Endothelial cell (in vitro differentiated cells): ENCODE results near the gene SOX21. TPM values are rescaled to one million over a fixed set of nuclear protein-coding genes. Genes with fewer than 3 reads are reported as not detected.

Source experiments
- DNase-seq: peaks from one replicate; pipeline ENCODE4 v3.0.0; 2021; ENCODE audit warnings: low spot score
- H3K27ac Mint-ChIP-seq: one replicate; pipeline ENCODE4 v1.8.0; 2021; ENCODE audit warnings: mixed read lengths, inconsistent platforms; ENCODE audit not compliant: unreplicated experiment
- H3K27me3 Mint-ChIP-seq: one replicate; pipeline ENCODE4 v1.8.0; 2021; ENCODE audit warnings: mild to moderate bottlenecking, moderate library complexity, mixed read lengths, inconsistent platforms; ENCODE audit not compliant: unreplicated experiment
- H3K36me3 Mint-ChIP-seq: one replicate; pipeline ENCODE4 v1.8.0; 2021; ENCODE audit warnings: mild to moderate bottlenecking, low read depth, mixed read lengths, inconsistent platforms; ENCODE audit not compliant: unreplicated experiment
- H3K4me1 Mint-ChIP-seq: one replicate; pipeline ENCODE4 v1.8.0; 2021; ENCODE audit warnings: mild to moderate bottlenecking, mixed read lengths, inconsistent platforms; ENCODE audit not compliant: unreplicated experiment
- H3K4me3 Mint-ChIP-seq: one replicate; pipeline ENCODE4 v1.8.0; 2021; ENCODE audit warnings: mild to moderate bottlenecking, mixed read lengths, inconsistent platforms; ENCODE audit not compliant: unreplicated experiment
- H3K9me3 Mint-ChIP-seq: one replicate; pipeline ENCODE4 v1.8.0; 2021; ENCODE audit warnings: mixed read lengths, inconsistent platforms; ENCODE audit not compliant: unreplicated experiment
- total RNA-seq: library from RNA; stranded (reverse); fragmentation: NEBNext Ultra II Directional; extraction: Animal tissue kit (Norgen Biotek cat#: 25700); gene quantifications from one replicate; pipeline ENCODE4 v1.2.1, GENCODE V29; 2021; ENCODE audit not compliant: unreplicated experiment
- TF ChIP-seq, protein P1 (sequence below): fragments of 200-600 bp; sonication (generic); IDR thresholded peaks from one replicate; pipeline ENCODE4 v1.5.0; 2021; ENCODE audit warnings: antibody characterized with exemption; ENCODE audit not compliant: unreplicated experiment

Gene SOX21
- total RNA-seq, 1 donor from 2014 or later, result not detected

DNA sequence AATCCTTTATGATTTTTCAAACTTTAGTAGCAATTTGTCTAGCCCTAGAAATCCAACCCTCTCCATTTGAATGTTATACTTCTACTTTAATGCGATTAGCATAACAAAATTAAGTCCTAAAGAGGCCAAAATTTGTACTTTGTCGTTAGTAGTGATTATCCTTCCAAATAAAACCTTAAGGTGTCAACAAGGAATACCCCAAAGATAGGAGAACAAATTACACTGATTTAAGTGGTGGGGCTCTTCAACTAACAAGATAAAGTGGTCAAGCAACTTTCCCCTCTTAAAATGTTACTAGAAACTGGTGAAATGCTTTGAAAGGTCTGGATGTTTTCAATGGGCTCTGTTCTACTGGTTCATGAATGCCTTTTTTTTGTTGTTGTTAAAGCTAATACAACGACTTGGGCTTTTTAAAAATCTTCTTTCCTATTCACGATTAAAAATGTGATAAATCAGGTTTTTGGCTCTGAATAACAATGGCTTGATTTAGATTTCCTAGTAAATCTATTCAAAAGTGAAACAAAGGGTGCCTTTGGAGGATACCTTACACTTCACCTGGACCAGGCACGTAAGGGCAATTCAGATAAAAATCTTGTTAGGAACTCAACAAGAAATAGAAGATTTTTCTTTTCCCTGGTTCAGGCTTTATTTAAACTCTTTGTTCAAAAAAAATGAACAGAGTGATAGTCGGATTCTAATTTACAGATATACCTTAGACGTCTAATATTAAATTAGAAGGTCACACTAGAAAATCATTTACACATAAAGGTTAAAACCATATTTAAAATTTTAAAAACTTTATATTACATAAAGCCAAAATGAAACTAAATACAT lies 3.1 kb downstream of the SOX21 start:
- Mint-ChIP-seq H3K4me3 (no peak overlapping the region), H3K36me3 (peaks cover 3% of the 10 kb centered on the region), H3K9me3 (no peaks in the 10 kb centered on the region), H3K27me3 (peaks cover 40% of the 10 kb centered on the region), H3K4me1 (peaks cover 26% of the 10 kb centered on the region), H3K27ac (no peak overlapping the region)
- no peak for DNase-seq
- TF ChIP-seq, protein P1, sequence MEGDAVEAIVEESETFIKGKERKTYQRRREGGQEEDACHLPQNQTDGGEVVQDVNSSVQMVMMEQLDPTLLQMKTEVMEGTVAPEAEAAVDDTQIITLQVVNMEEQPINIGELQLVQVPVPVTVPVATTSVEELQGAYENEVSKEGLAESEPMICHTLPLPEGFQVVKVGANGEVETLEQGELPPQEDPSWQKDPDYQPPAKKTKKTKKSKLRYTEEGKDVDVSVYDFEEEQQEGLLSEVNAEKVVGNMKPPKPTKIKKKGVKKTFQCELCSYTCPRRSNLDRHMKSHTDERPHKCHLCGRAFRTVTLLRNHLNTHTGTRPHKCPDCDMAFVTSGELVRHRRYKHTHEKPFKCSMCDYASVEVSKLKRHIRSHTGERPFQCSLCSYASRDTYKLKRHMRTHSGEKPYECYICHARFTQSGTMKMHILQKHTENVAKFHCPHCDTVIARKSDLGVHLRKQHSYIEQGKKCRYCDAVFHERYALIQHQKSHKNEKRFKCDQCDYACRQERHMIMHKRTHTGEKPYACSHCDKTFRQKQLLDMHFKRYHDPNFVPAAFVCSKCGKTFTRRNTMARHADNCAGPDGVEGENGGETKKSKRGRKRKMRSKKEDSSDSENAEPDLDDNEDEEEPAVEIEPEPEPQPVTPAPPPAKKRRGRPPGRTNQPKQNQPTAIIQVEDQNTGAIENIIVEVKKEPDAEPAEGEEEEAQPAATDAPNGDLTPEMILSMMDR, result no peak

DNA sequence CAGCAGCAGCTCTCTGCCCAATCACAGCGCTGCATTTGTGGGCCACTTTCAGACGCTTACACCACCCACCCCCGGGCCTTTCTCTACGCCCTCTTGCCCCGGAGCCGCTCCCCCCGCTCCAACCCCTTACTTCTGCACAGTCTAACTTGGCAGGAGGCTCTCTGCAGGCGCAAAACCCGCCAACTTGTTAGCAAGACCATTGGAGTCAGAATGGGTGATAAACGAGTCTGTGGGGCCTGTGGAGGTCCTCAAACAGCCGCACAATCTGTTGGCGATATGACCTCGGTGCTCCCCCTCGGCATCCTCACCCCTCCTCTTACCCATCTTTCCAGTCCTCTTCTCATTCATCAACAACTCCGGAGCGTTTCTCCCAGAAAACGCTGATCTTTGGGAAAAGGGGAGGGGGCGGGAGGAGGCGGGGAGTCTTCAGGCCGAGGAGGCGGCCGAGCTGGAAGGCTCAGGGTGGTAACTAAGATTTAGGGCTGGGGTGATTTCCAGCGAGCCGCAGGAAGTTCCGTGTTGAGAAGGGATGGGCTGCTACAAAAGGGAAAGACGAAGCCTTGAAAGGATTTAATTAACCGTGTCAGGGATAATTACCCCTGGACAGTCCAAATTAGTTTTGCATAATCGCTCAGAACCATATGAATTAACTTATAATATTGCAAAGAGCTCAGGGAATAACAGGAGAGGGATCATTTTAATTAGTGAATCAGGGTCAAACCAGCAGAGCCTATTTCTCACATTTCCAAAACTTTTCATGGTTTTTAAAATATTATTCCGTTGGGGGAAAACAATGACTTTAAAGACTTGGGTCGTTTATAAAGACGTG lies 4.1 kb downstream of the SOX21 start:
- Mint-ChIP-seq H3K36me3 (peaks cover 7% of the 10 kb centered on the region), H3K9me3 (no peaks in the 10 kb centered on the region), H3K27me3 (peaks cover 40% of the 10 kb centered on the region), H3K27ac (no peak overlapping the region), H3K4me3 (peak overlapping the region; percentile 84), H3K4me1 (peaks cover 29% of the 10 kb centered on the region)
- no peak for DNase-seq
- TF ChIP-seq, protein P1, result no peak

DNA sequence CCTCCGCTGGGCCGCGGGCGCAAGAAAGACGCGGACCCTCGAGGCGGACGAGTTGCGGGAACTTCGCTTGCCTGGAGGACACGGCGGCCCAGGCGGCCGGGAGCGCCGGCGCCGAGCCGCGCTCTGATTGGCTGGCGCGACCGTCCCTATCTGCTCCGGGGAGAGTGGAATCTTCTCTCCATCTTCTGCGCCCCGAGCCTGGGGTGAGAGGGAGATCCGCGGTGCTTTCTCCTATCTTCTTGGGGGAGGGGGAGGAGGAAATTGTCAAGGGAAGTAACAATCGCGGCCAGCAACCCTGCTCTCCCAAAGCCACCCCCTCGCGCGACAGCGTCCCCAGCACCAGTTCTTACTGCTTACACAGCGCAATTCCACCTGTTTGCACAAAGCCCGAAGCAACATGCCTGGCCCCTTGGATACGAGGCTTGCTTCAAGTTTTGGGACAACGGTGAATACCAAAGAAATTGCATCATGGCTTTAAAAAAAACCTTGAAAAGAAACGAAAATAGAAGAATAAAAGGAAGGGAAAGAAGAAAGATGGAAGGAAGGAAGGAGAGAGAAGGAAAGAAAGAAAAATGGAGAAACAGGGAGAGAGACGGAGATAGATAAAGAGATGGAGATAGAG lies 4.8 kb downstream of the SOX21 start:
- peak overlapping the region; percentile 84 for H3K4me3 Mint-ChIP-seq
- TF ChIP-seq, protein P1, result no peak
- DNase-seq, result peak; percentile 30
- H3K9me3 Mint-ChIP-seq, result no peaks in the 10 kb centered on the region
- peaks cover 29% of the 10 kb centered on the region for H3K4me1 Mint-ChIP-seq
- peak overlapping the region; percentile 74 for H3K27ac Mint-ChIP-seq
- peaks cover 40% of the 10 kb centered on the region for H3K27me3 Mint-ChIP-seq
- H3K36me3 Mint-ChIP-seq, result peaks cover 7% of the 10 kb centered on the region

DNA sequence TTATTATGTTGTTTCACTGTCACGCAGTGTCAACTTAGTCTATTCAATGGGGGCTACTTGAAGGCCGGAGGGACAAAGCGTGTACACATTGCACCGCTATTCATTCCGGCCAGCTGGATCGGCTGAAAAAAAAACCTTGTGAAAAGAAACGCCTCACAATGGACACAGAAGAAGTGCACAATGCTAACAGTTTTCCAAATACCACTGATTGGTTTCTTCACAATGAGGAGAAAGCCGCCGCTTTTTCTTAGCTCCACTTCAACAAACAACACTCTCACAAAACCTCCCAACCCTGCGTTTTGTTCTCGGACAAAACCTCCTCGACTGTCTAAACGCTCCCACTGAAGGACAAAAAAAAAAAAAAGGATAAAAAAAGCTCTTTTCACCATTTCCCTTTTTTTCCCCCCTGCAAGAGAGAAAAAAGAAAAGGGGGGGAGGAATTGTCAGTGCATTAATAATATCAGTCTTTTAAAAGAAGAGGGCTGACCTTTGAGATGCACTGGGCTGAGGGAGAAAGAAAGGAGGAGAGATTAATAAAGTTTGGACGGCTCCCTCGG lies 5.4 kb downstream of the SOX21 start:
- Mint-ChIP-seq H3K36me3 (peaks cover 7% of the 10 kb centered on the region), H3K4me1 (peaks cover 30% of the 10 kb centered on the region), H3K27me3 (peaks cover 37% of the 10 kb centered on the region), H3K9me3 (no peaks in the 10 kb centered on the region), H3K27ac (peak overlapping the region; percentile 25), H3K4me3 (peak overlapping the region; percentile 24)
- TF ChIP-seq, protein P1, result no peak
- no peak for DNase-seq
